ENCODE measurements around the gene DHRS4L2.
"Not testable (repeated sequence)": the region's sequence is repeated elsewhere in the genome, so short reads cannot be mapped to it uniquely, and the experiment has no call there.

- not testable (repeated sequence) for TF ChIP-seq CTCF, POLR2A, EP300 (IDR thresholded peaks at IDR 0.05)
Observed at GRCh38 chr14:23990961-23991360, 2.2 kb downstream of the DHRS4L2 start.

Data from tibial nerve (tissue), 4 donors.